Stimulated activated CD4-positive, alpha-beta T cell treated with anti-CD3 and anti-CD28 coated beads, Interleukin-2, amount 100 ng/mL, for 48 hours (primary cell): ENCODE results near the gene CD109.
"Not testable (repeated sequence)": the region's sequence is repeated elsewhere in the genome, so short reads cannot be mapped to it uniquely, and the experiment has no call there.

ENCODE experiments used
- DNase-seq, 2 donors: peaks; one replicate each; pipeline ENCODE4 v3.0.0-alpha.2; 2020

CD109 gene

DNA sequence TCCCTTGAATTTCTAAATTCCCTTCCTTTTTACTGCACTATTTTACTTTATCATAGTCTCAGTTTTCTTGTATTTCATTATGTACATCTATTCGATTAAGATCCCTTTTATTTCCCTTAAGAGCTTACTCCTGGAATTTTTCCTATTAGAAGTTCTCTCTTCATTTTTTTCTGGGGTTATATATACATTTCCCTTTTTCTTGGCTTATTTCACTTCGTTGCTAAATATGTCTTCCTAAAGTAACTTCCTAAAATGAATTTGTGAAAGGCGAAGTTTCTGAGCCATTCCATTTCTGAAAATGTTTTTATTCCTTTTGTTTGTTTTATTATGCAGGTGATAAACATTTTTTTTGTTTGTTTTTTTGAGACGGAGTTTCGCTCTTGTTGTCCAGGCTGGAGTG, 5.9 kb upstream of the CD109 start:
- no peak for DNase-seq

DNA sequence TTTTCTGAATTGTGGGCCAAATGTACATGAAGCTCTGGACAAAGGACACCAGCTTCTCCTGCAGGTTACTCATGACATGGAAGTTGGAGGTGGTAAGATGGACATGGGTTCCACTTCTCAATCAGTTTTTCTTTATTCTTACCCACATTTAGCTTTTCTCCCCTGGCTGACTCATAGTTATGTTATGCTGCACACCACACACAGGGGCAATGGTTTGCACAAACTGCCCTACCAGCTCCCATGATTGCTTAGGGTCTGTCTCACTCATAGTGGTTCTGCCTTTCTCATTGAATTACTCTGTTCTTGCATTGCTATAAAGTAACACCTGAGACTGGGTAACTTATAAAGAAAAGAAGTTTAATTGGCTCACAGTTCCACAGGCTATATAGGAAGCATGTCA, 4.5 kb upstream of the CD109 start:
- no peak for DNase-seq

DNA sequence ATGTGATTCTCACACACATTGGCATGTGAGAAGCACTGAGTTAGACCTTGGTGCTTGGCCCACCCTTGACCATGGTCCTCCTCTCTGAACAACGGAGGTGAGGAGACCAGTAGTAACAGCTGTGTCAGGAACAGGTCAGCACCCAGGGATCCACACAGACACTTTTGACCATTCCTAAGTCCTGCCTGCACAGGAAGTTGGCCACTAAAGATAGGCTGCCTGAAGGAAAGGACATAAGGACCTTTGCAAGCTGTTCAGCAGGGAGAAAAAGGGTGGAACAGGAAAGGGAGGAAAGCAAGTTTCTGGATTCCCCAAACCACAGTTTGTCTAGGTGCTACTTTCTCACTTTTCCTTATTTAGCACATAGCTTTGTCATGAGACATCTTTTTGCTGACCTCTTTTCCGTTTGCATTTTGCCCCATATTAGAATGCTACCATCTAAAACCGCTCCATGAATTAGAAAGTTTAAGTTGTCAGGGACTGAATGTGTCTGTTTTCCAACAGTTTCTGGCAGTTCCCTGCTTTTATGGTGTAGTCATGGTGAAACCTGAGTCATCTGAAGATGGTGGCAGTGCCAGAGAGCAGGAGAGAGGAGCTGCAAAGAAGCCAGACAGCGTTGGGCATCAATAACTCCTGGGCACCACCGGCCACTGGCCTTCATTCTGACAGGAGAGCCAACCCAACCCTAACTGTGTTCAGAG, 1.1 kb upstream of the CD109 start:
- no peak for DNase-seq

DNA sequence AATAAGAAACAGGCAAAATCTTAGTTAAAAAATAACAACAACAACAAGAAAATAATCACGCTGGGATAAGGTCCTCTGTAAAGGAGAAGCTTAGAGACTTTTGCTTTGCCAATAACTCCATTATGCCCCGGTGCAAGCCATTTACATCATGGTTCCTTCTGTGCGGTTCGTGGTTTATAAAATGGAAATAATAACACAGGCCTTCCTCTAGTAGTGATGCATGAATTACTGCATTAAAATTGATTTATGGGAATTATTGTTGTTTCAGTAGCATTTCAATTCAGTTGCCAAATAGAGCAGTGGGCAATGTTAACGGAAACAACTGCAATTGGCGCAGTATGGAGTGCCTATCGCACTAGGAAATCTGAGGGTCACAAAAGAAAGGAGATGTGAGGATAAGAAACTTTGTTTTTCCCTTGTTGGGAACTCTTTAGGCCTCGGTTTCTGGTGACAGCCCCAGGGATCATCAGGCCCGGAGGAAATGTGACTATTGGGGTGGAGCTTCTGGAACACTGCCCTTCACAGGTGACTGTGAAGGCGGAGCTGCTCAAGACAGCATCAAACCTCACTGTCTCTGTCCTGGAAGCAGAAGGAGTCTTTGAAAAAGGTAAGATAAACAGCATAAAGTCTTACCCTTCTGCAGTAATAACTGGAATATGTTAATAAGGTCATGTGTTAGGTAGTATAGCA, 1.1 kb downstream of the CD109 start:
- DNase-seq: no peak

DNA sequence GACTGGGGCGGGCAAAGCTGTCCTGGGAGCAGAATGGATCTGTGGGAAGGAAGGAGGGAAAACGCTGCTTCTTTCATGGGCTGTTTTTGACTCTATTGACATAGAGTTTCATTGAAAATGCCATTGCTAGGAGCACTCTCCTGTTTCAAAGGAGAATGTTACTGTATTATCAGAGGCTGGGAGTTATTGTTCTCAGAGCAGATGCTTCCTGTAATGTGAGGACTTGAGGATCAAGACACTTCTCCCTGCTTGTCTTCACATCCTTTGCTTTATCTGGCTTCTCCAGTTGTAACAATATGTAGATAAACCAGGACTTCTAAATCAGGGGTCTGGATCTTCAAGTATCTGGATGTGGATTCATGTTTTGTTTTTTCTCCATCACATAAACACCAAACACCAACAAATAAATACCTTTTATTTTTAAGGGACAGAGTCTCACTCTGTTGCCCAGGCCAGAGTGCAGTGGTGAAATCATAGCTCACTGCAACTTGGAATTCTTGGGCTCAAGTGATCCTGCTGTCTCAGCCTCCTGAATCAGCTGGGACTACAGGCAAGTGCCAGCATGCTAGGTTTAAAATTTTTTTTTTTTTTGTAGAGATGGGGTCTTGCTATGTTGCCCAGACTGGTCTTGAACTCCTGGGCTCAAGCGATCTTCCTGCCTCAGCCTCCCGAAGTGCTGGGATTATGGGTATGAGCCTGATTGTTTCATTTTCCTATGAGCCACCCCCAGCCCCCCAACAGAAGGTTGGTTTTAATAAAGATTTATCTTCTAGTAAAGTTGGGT, 3.9 kb downstream of the CD109 start:
- DNase-seq: no peak

DNA sequence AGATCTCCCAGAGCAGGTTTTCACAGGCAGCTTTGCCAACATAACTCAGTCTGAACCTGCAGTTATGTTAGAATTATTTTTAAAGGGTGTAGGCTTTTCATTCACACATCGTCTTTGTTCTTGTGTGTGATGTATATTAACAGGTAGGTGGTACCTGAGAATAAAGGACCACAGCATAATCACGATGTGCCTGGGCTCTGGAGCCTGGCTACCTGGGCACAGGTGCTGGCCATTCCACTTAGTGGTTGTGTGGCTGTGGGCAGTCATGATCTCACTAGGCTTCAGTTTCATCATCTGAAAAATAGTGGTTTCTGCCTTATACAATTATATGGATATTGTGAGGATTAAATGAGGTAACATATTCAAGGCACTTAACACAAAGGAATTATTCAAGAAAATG, 6.4 kb downstream of the CD109 start:
- DNase-seq: no peak

DNA sequence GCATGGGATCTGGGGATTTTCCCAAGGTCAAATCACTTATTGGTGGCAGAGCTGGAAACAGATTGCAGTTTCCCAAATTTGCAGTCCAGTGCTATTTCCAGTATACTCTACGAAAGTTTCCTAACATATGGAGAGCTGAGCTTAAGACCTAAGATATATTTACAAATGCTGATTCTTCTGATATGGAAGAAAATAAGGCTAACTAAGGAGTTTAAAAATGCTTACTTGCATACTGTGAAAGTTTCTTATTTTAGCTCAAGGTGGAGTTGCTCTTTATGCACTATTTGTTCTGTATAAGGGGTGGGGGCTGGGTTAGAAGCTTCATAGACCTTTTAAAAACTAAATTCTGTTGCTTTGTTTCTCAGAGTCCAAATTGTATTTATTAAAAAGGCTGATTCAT, 7.5 kb downstream of the CD109 start:
- DNase-seq: no peak

DNA sequence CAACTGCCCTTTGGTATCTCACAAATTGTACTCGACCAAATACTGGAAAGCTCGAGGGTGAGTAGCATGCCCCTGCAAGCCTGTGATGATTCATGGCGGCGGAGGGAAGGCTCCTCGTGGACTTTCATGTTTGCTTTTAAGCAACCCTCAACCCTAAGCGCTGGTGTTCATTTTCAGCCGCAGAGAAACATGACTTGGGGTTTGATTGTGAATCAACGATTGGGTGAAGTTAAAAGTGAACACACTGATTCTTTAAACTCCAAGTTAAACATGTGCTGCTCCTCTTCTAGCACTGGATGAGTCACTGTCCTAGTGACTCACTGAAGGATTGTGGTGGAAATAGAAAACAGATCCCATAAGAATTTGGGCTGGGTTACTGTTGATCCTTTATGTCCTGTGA, 8.3 kb downstream of the CD109 start:
- no peak for DNase-seq

DNA sequence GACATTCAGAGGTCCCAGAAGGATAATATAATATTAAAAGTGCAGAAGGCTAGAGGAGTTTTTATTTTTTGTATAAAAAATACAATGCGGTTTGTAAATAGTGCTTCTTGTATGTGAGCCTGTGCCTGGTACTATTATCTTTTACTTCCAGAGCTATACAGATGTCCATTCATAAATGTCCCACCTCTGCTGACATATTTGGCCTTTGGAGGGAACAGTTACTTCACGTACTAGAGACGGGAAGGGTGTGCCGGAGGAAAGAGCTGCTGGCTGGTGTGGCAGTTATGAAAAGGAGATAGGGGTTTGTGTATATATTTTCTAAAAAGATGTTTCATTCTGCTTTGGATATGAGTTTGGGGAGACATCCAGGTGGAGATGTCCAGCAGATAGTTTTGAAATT, 8.8 kb downstream of the CD109 start:
- no peak for DNase-seq

DNA sequence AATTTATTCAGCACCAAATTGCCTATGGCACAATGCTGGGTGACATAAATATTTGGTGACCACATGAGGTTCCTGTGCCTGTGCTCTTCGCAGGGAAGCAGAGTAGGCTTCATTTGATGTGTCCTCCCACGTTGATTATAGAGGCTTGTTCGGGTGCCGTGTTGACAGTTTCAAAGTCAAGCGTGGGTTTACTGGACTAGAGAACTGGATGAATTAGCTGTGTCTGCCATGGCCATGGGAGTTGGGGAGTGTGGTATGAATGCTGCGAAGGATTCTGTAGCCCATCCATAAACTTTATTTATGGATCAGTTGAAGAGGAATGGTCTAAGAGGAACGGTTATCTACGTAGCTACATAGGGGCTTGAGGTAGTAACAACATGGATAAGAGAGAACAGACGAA, 11.0 kb downstream of the CD109 start:
- no peak for DNase-seq

DNA sequence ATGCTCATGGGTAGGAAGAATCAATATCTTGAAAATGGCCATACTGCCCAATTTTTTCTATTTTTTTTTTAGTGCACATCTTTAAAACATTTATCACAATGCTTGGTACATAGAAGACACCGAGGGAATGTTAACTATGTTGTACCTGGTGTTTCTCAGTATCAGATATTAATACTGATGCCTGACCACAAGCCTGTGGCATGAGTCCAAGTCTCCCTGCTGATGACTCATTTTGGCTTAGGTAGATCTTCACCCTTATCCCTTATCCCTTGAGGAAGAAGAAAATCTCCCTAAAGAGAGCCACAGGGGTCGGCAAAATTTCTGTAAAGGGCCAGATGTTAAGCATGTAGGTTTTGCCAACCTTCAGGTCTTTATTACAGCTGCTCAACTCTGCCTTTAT, 14.5 kb downstream of the CD109 start:
- no peak for DNase-seq

DNA sequence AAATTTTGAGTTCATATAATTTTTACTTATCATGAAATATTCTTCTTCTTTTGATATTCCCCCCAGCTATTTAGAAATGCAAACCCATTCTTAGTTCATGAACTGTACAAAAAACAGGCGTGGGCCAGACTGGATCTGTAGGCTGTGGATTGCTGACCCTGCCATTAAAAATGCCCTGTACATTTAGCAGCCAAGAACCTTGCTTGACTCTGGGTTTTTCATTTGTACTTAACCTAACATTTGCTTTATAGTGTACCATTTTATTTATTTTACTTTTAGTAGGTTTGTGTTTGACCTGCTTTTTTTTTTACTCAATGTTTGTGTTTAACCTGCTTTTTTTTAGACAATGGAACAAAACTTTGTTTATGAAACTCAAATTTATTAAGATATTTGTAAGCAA, 14.9 kb downstream of the CD109 start:
- no peak for DNase-seq

DNA sequence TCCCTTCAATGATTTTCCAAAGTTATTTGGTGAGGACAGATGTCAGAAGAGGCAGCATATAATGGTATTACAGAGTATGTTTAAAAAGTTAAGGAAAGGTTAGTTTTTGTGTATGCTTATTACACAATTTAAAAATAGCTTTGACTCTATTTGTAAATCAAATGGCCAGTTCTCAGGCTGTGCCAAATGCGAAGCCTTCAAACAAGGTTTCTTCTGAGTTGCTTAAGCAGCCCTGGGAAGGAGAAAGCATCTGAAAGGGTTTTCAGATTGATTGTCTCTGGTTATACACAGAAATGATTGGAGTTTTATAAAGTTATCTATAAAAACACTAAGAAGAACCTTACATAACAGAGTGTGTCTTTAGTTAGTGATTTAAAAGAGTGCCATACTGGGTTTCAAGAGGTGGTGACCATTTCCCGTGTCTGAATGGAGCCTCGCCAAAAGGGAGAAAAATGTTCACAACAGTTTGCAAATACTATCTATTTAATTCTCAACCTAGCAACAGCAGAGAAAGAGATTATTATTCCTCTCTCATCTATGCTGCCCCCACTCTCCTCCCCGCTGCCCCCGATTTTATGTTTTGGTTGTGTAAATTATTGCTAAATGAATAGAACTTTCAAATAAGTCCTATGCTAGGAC, 16.7 kb downstream of the CD109 start:
- no peak for DNase-seq

DNA sequence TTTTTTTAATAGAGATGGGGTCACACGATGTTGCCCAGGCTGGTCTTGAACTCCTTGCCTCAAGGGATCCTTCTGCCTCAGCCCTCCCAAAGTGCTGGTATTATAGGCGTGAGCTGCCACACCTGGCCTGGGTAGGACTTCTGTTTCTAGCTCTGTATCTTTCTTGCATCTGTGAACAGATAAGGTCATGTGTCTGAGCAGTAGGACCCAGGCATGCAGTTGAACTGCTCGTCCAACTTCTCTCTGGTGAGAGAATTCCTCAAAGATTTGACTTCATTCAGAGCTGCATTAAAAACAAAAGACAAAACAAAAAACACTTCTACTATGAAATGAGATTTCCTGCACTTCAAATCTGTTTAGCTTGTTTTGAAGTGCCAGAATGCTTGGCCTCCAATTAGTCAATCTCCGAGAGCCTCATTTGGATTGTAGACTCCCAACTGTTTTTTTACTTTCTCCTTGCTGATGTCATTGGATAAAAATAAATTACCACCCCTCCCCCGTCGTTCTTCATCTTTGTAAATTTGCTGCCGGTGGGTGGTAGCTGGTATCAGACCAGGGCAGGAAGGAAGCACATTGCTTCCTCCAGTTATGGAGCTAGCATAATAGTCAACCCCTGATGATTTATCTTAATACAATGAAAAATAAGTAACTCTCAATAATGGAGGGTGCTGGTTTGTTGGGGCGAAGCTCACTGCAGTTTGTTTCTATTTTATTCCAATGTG, 17.6 kb downstream of the CD109 start:
- no peak for DNase-seq

DNA sequence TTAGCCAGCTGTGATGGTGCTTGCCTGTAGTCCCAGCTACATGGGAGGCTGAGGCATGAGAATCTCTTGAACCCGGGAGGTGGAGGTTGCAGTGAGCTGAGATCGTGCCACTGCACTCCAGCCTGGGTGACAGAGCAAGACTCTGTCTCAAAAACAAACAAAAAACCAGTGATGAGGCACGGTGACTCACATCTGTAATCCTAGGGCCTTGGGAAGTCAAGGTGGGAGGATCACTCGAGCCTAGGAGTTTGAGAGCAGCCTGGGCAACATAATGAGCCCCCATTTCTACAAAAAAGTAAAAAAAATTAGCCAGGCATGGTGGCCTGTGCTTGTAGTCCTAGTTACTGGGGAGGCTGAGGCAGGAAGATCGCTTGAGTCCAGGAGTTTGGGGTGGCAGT, 19.1 kb downstream of the CD109 start:
- not testable (repeated sequence) for DNase-seq

DNA sequence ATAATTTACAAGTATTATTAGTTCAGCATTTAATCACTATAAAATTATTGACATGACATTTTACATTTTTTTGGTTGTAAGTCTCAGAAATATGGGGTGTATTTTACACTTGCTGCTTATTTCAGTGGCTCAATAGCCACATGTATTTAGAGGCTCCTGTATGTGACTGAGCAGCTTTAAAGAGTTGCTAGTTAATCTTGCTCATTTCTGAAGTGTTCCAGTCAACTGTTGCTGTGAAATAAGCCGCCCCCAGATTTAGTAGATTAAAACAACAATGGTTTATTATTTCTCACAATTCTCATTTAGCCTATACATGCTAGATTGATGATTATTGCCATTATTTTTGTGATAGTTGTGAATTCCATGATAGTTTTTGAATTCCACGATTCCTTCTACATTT, 23.0 kb downstream of the CD109 start:
- DNase-seq: no peak

DNA sequence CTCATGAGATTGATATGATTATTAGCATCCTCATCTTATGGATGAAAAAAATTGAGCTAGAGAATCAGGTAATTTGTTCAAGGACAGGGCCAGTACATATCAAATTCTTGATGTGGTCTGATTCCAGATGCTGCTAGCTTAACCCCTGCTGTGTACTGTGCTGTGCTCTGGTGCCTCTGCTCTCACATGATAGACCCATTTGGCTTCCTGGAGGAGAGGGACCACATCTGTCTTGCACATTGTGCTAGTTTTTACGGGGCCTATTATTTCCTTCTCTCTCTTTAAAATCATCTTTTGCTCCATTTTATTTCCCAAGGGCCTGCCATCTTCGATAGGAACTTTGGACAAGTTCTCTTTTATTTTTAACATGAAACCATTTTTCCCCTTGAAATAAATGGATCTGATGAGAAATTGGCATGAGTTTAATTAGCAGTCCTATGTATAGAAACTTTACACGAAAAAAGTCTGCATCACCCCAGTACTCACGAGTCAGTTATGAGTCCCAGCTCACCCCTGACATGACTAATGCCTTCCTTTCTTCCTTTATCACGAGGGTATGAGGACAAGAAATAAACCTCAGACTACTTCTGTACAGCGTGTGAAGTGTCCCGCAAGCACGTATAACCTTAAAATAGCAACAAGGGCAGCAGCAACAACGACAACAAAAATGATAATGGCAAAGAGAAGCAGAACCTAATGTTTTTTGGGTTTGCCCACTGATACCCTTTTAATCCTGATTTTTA, 26.5 kb downstream of the CD109 start:
- no peak for DNase-seq

DNA sequence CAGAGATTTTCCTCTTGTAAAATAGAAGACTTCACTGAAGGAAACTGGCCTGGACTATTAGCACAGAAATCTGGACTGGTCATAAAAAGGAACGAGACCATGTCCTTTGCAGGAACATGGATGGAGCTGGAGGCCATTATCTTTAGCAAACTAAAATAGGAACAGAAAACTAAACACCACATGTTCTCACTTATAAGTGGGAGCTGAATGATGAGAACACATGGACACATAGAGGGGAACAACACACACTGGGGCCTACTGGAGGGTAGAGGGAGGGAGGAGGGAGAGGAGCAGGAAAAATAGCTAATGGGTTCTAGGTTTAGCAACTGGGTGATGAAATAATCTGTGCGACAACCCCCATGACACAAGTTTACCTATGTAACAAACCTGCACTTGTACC, 27.5 kb downstream of the CD109 start:
- not testable (repeated sequence) for DNase-seq

DNA sequence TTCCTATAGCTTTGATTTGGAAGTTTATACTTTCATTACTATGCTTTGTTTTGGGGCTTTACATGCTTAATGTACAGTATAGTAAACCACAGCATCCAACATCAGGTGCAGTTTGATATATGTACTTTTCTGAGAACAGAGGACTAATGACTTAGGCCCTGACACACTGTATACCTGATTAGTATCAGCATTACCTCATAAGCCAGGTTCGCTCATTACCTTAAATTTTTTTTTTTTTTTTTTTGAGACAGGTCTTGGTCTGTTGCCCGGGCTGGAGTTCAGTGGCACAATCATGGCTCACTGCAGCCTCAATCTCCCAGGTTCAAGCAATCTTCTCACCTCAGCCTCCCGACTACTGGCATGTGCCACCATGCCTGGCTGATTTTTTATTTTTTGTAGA, 28.4 kb downstream of the CD109 start:
- DNase-seq: no peak

DNA sequence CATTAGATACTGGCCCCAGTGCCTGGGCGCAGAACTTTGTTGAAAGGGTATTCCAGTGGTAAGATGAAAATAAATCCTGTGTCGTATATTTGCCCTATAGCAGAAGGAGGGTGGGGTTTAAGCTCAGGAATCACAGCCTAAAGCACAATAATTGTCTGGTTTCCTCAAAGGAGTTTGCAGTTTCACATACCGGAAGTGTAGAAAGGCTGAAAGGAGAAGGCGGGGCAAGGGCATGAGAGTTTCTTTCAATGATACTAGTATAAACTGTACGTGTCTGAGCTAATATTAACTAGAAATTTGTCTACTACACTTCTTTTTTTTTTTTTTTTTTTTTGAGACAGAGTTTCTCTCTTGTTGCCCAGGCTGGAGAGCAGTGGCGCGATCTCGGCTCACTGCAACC, 29.2 kb downstream of the CD109 start:
- DNase-seq: not testable (repeated sequence)

DNA sequence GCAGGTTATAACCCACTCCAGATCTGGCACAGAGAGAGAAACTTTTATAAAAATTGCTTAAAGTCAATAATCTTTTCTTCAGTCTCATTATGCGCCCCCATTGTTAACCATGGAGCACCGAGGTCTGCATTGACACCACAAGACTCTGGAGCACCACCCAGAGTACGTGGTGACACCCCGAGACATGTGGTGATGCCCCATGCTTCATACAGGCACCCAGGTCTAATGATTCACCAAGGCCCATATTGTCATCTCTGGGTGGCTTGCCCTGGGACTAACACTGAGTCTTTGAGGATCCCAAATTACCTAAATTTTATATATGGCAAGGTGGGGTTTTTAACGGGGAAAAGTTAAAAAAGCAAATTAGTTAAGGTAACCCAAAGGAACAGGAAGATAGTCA, 31.1 kb downstream of the CD109 start:
- no peak for DNase-seq

DNA sequence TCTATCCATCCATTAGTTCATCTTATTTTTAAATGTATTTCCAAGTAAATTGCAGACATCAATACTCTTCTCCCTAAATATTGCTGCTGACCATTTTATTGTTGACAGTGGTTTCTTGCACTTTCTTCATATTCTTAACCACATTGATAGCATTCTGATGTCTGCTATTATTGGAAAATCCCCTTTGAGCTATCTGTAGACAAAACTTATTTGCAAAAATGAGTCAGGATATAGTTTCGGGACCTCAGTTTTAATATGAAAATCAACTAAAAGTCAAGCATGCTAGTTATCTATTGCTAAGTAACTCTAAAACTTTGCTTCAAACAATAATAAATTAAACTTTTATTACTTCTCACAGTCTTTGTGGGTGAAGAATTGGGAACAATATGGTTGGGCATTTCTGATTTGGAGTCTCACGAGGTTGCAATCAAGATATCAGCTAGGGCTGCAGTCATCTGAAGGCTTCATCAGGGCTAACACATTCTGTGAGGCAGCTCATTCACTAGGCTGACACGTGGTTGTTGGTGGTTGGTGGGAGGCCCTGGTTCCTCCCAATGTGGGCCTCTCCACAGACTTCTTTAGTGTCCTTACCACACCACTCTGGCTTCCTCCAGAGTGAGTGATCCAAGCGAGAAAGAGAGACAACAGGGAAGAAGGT, 32.7 kb downstream of the CD109 start:
- DNase-seq: peak in 1 of 2 donors; percentile 36
